ENCODE data around the gene C19orf67.

DNA sequence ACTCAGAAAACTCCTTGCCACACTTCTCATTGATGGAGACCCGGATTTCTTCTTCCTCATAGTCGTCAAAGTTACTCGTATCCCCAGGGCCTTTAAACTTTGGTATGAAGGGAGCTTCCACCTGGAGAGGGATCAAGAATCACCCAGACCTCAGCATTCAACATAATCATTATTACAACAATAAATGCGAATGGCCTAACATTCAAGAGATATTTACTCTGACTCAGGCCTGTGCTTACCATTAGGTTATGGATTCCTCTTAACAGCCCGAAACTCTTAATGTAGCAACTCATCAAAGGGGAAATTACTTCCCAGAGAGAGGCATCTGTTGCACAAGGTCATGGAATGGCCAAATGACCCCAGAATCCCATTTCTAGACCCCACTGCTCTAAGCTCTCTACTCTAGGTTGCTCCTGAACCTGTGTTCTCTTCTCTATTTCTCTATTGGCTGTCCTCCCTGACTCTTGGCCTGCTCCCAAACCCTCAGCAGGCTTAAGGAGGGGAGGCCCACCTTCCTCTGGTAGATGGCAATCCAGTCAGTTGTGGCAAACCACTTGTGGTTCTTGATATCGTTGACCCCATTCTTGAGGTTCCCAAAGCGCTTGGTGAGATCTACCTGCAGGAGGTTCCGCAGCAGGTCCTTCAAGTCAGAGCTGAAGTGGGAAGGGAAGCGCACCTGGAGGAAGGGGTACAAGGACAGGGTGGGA is 7.7 kb upstream of the C19orf67 start:
- TF ChIP-seq POLR2A (IDR thresholded peaks at IDR 0.05), result no peak
- TF ChIP-seq, protein P1, sequence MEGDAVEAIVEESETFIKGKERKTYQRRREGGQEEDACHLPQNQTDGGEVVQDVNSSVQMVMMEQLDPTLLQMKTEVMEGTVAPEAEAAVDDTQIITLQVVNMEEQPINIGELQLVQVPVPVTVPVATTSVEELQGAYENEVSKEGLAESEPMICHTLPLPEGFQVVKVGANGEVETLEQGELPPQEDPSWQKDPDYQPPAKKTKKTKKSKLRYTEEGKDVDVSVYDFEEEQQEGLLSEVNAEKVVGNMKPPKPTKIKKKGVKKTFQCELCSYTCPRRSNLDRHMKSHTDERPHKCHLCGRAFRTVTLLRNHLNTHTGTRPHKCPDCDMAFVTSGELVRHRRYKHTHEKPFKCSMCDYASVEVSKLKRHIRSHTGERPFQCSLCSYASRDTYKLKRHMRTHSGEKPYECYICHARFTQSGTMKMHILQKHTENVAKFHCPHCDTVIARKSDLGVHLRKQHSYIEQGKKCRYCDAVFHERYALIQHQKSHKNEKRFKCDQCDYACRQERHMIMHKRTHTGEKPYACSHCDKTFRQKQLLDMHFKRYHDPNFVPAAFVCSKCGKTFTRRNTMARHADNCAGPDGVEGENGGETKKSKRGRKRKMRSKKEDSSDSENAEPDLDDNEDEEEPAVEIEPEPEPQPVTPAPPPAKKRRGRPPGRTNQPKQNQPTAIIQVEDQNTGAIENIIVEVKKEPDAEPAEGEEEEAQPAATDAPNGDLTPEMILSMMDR (IDR thresholded peaks at IDR 0.05), result no peak
